ENCODE results near the gene ANTXRL.

DNA sequence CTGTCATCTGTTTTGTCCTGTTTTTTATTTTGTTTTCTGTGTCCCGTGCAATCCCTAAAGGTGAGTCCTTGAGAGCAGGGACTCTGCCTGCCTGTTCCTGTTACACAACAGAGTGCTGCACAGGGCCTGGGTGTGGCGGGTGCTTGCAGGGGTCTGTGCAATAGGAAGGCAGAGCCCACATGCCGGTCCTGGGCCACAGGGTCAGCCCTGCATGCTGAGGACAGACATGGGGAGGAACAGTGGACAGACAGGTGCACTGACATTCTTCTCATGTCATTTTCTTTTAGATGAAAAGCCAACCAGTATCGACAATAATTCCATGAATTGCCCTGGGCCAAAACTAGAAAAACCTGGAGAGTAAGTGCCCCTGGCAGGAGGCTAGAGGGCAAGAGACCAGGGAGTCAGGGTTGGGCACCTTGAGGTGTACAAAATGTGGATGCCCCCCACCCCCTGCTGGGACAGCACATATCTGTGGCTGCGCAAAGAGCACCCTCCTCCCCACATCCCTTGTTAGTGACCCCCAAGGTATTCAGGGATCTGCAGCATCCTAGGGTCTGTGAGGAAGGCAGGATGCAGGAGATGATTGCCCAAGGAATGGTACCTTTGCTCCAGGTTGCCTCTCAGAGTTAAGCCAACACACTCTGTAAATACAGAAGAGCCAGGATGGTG lies 19.9 kb downstream of the ANTXRL start:
- TF ChIP-seq POLR2A (IDR thresholded peaks at IDR 0.05; ENCODE audit: low read length) (no peak), GATA1 (IDR thresholded peaks at IDR 0.05; ENCODE audit: low read depth, low read length) (no peak)
